Neuronal stem cell (in vitro differentiated cells): ENCODE measurements around the gene MARK4.
"Not testable (repeated sequence)": the region's sequence is repeated elsewhere in the genome, so short reads cannot be mapped to it uniquely, and the experiment has no call there.

ENCODE experiments used
- DNase-seq: peaks from one replicate; pipeline ENCODE4 v3.0.0-alpha.2; 2013; ENCODE audit warnings: low spot score
- H2AFZ ChIP-seq: one replicate; pipeline ENCODE4 v1.6.1; 2013; ENCODE audit warnings: mild to moderate bottlenecking, low read length, inconsistent platforms
- H2AK5ac ChIP-seq: 2 replicates; pipeline ENCODE4 v1.6.1; 2013; ENCODE audit warnings: low read depth, mild to moderate bottlenecking, inconsistent platforms, low read length, moderate library complexity, mixed read lengths
- H2BK120ac ChIP-seq: 2 replicates; pipeline ENCODE4 v1.6.1; 2013; ENCODE audit warnings: low read depth, mild to moderate bottlenecking, inconsistent platforms, low read length, moderate library complexity, mixed read lengths
- H2BK12ac ChIP-seq: one replicate; pipeline ENCODE4 v1.6.1; 2013; ENCODE audit warnings: low read length, inconsistent platforms
- H2BK15ac ChIP-seq: 2 replicates; pipeline ENCODE4 v1.6.1; 2013; ENCODE audit warnings: mild to moderate bottlenecking, low read length, inconsistent platforms, mixed read lengths
- H2BK5ac ChIP-seq: one replicate; pipeline ENCODE4 v1.6.1; 2013; ENCODE audit warnings: inconsistent platforms, mild to moderate bottlenecking, low read length, moderate library complexity
- H3K14ac ChIP-seq: one replicate; pipeline ENCODE4 v1.6.1; 2013; ENCODE audit warnings: low read length, inconsistent platforms
- H3K18ac ChIP-seq: 2 replicates; pipeline ENCODE4 v1.6.1; 2013; ENCODE audit warnings: low read length, inconsistent platforms
- H3K23ac ChIP-seq: 2 replicates; pipeline ENCODE4 v1.6.1; 2013; ENCODE audit warnings: low read depth, mild to moderate bottlenecking, mixed read lengths, low read length, inconsistent platforms; ENCODE audit not compliant: poor library complexity
- H3K27ac ChIP-seq: replicated peaks from 3 replicates; pipeline ENCODE4 v1.5.1; 2013; ENCODE audit warnings: low read length, inconsistent platforms
- H3K27me3 ChIP-seq, 3 experiments: 2 replicates each; pipeline ENCODE4 v1.6.1; 2013; ENCODE audit warnings: low read length in 3 of 3, mild to moderate bottlenecking in 2 of 3, inconsistent platforms in 1 of 3, low read depth in 1 of 3, mixed read lengths in 1 of 3, moderate library complexity in 1 of 3; ENCODE audit not compliant: control insufficient read depth in 3 of 3, insufficient read depth in 3 of 3
- H3K36me3 ChIP-seq, 2 donors: replicated peaks in 1 of 2; 2 replicates each; pipeline ENCODE4 v1.6.1; 2013; ENCODE audit warnings: low read length in 2 of 2; ENCODE audit not compliant: control insufficient read depth in 2 of 2, insufficient read depth in 2 of 2
- H3K4ac ChIP-seq: 2 replicates; pipeline ENCODE4 v1.6.1; 2013; ENCODE audit warnings: inconsistent platforms, mild to moderate bottlenecking, low read length, moderate library complexity
- H3K4me1 ChIP-seq, 2 donors: 1 replicate in 1 of 2; 2 replicates in 1 of 2; pipeline ENCODE4 v1.6.1; 2013; ENCODE audit warnings: low read length in 2 of 2, low read depth in 1 of 2; ENCODE audit not compliant: control insufficient read depth in 2 of 2, insufficient read depth in 1 of 2
- H3K4me2 ChIP-seq: one replicate; pipeline ENCODE4 v1.6.1; 2013; ENCODE audit warnings: mild to moderate bottlenecking, low read length, inconsistent platforms; ENCODE audit not compliant: insufficient read depth, poor library complexity, severe bottlenecking
- H3K4me3 ChIP-seq, 2 donors: 2 replicates each; pipeline ENCODE4 v1.5.1; 2013; ENCODE audit warnings: low read length in 2 of 2, mild to moderate bottlenecking in 2 of 2, inconsistent platforms in 1 of 2, moderate library complexity in 1 of 2
- H3K79me1 ChIP-seq: one replicate; pipeline ENCODE4 v1.6.1; 2013; ENCODE audit warnings: low read depth, mild to moderate bottlenecking, inconsistent platforms, low read length, moderate library complexity
- H3K9ac ChIP-seq: one replicate; pipeline ENCODE4 v1.6.1; 2013; ENCODE audit warnings: mild to moderate bottlenecking, low read depth, low read length, inconsistent platforms; ENCODE audit not compliant: poor library complexity
- H3K9me3 ChIP-seq, 2 donors: replicated peaks in 1 of 2; 2 replicates each; pipeline versions ENCODE3 to v1.6.1; 2013; ENCODE audit warnings: low read length in 2 of 2, mild to moderate bottlenecking in 2 of 2, inconsistent platforms in 1 of 2, low read depth in 1 of 2, mixed read lengths in 1 of 2, moderate library complexity in 1 of 2; ENCODE audit not compliant: control insufficient read depth in 2 of 2, insufficient read depth in 1 of 2
- H4K8ac ChIP-seq: one replicate; pipeline ENCODE4 v1.6.1; 2013; ENCODE audit warnings: low read depth, mild to moderate bottlenecking, inconsistent platforms, low read length, moderate library complexity
- H4K91ac ChIP-seq: one replicate; pipeline ENCODE4 v1.6.1; 2013; ENCODE audit warnings: low read length, low read depth, mild to moderate bottlenecking, inconsistent platforms; ENCODE audit not compliant: poor library complexity
- WGBS, 2 donors: extraction: QIAGEN DNeasy Blood & Tissue Kit; methylation state at CpG; one replicate each; pipeline ENCODE4 v1.1.7; 2013; ENCODE audit warnings: missing lambda C conversion rate in 2 of 2, mixed read lengths in 1 of 2; ENCODE audit not compliant: insufficient read length in 2 of 2, insufficient replicate concordance in 1 of 2; ENCODE audit errors: extremely low coverage in 2 of 2; 5-methylcytosine and 5-hydroxymethylcytosine counted together

MARK4 gene

DNA sequence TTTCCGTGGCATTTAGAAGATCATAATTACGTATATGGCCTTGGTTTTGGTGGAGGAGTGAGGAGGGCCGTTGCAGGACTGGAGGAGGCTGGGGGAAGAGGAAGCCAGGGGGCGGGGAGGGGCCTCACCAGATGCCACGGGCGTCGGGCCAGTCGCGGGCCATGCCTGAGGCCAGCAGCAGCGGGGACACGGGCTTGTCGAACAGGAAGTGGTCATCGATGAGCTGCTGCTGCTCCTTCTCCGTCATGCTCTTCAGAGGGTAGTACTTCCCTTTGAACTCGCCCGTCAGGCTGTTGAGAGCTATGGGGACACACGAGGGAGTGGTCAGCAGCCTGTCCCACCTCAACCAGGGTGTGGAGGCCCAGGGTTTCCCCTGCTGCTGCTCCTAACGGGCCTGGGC is 60.5 kb downstream of the MARK4 start:
- H3K14ac ChIP-seq = no peak overlapping the region
- no peak overlapping the region for H2BK120ac ChIP-seq
- H2BK5ac ChIP-seq = no peak overlapping the region
- no peak overlapping the region for H3K4ac ChIP-seq
- H3K79me1 ChIP-seq = no peaks in the 10 kb centered on the region
- peak overlapping the region; percentile 51 for H3K23ac ChIP-seq
- H3K18ac ChIP-seq = peak overlapping the region; percentile 46
- no peaks in the 10 kb centered on the region for H3K9me3 ChIP-seq
- H3K36me3 ChIP-seq = no peaks in the 10 kb centered on the region
- no peak overlapping the region for H2AK5ac ChIP-seq
- no peak overlapping the region for H2BK15ac ChIP-seq
- no peak overlapping the region for H4K8ac ChIP-seq
- peaks cover 0 to 1% of the 10 kb centered on the region in 2 donors for H3K4me1 ChIP-seq
- H3K27ac ChIP-seq = no peak overlapping the region
- no peak overlapping the region for H3K4me3 ChIP-seq
- no peak for DNase-seq
- H4K91ac ChIP-seq = no peak overlapping the region
- no CpG with 5 or more reads among the region's 18 CpGs for WGBS, 2 donors
- H2BK12ac ChIP-seq = no peak overlapping the region
- peak overlapping the region; percentile 71 for H2AFZ ChIP-seq
- H3K4me2 ChIP-seq = no peak overlapping the region
- H3K27me3 ChIP-seq = peaks cover 0 to 19% (median 7%) of the 10 kb centered on the region in 3 experiments
- H3K9ac ChIP-seq = no peak overlapping the region

DNA sequence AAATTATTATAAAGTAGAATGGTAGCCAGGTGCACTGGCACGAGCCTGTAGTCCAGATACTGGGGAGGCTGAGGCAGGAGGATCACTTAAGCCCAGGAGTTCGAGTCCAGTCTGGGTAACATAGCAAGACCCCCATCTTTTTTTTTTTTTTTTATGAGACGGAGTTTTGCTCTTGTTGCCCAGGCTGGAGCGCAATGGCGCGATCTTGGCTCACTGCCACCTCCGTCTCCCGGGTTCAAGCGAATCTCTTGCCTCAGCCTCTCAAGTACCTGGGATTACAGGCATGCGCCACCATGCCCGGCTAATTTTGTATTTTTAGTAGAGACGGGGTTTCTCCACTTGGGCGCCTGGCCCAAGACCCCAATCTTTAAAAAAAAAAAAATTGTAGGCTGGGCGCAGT is 61.2 kb downstream of the MARK4 start:
- not testable (repeated sequence) for H3K14ac ChIP-seq, H3K4ac ChIP-seq, DNase-seq, H2BK12ac ChIP-seq, H3K9ac ChIP-seq, H2BK5ac ChIP-seq, H3K4me3 ChIP-seq, H3K23ac ChIP-seq, H3K9me3 ChIP-seq, H4K8ac ChIP-seq, H4K91ac ChIP-seq, H2BK15ac ChIP-seq, H3K18ac ChIP-seq, H3K36me3 ChIP-seq, H3K4me1 ChIP-seq, H2AK5ac ChIP-seq, H2BK120ac ChIP-seq, H3K79me1 ChIP-seq, H3K4me2 ChIP-seq, H3K27ac ChIP-seq
- Histone ChIP-seq H2AFZ (peak overlapping the region; percentile 71), H3K27me3 (peaks cover 0 to 19% (median 7%) of the 10 kb centered on the region in 3 experiments)
- no CpG with 5 or more reads among the region's 14 CpGs for WGBS, 2 donors

DNA sequence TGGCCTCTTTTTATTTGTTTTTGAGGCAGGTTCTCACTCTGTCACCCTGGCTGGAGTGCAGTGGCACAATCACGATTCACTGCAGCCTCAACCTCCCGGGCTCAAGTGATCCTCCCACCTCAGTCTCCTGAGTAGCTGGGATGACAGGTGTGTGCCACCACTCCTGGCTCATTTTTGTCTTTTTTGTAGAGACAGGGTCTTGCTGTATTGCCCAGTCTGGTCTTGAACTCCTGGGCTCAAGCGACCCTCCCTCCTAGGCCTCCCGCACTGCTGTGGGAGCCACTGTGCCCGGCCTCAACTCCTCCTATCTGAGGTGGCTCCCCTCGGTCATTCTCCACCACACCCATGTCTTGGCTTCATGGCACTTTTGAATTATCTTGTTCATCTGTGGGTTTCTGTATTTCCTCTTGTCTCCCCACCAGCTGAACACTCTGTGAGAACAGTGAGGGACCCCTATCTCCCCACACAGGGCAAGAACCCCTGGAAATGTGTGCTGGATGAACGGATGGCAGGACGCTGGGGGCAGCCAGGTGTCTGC is 63.7 kb downstream of the MARK4 start:
- no peak overlapping the region for H2AFZ ChIP-seq

DNA sequence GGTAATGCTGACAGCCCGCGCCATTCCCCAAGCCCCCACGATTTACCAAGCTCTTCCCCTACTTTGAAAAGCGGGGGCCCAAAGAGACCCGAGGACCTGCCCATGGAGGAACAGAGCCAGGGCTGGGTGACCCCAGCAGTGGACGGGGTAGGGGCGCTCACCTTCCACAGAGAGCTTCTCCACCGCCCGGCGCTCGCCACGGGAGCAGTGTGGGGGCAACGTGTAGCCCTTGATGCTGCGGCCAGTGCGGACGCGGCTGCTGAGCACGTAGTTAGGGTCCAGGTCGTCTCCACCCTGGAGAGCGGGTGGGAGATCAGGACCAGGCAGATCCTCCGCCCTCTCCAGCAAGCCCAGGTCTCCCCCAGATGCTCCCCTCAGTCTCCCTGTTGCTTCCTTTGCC is 64.2 kb downstream of the MARK4 start:
- Histone ChIP-seq H3K4me3 (no peak overlapping the region), H2AK5ac (peak overlapping the region; percentile 97), H3K18ac (peak overlapping the region; percentile 76), H2BK5ac (peak overlapping the region; percentile 66), H2BK120ac (no peak overlapping the region), H3K4me1 (no peaks in the 10 kb centered on the region), H3K27ac (no peak overlapping the region), H3K23ac (peak overlapping the region; percentile 20), H2BK15ac (peak overlapping the region; percentile 67), H4K8ac (peak overlapping the region; percentile 43), H4K91ac (no peak overlapping the region), H3K79me1 (no peaks in the 10 kb centered on the region), H2AFZ (no peak overlapping the region), H3K4ac (no peak overlapping the region), H3K9me3 (no peaks in the 10 kb centered on the region), H3K4me2 (no peak overlapping the region), H3K27me3 (peaks cover 0 to 19% (median 10%) of the 10 kb centered on the region in 3 experiments), H3K9ac (no peak overlapping the region), H3K14ac (peak overlapping the region; percentile 38), H3K36me3 (no peaks in the 10 kb centered on the region), H2BK12ac (peak overlapping the region; percentile 41)
- DNase-seq = no peak
- no CpG with 5 or more reads among the region's 21 CpGs for WGBS, 2 donors

More for the DNA sequence above, 63.7 kb downstream of the MARK4 start:
- no peak overlapping the region for H2BK15ac ChIP-seq
- H3K36me3 ChIP-seq = no peaks in the 10 kb centered on the region
- no peak overlapping the region for H3K4ac ChIP-seq
- H3K27me3 ChIP-seq = peaks cover 0 to 19% (median 10%) of the 10 kb centered on the region in 3 experiments
- no peak overlapping the region for H3K14ac ChIP-seq
- H3K23ac ChIP-seq = no peak overlapping the region
- no peak overlapping the region for H3K27ac ChIP-seq
- WGBS, 2 donors = no CpG with 5 or more reads among the region's 8 CpGs
- H3K79me1 ChIP-seq = no peaks in the 10 kb centered on the region
- no peaks in the 10 kb centered on the region for H3K9me3 ChIP-seq
- no peak overlapping the region for H2BK12ac ChIP-seq
- no peak overlapping the region for H2BK120ac ChIP-seq
- H3K4me1 ChIP-seq = no peaks in the 10 kb centered on the region
- H4K8ac ChIP-seq = no peak overlapping the region
- no peak overlapping the region for H3K4me3 ChIP-seq
- no peak overlapping the region for H2AK5ac ChIP-seq
- DNase-seq = no peak
- no peak overlapping the region for H3K4me2 ChIP-seq
- no peak overlapping the region for H3K18ac ChIP-seq
- H3K9ac ChIP-seq = no peak overlapping the region
- no peak overlapping the region for H4K91ac ChIP-seq
- peak overlapping the region; percentile 66 for H2BK5ac ChIP-seq
